ENCODE results near the gene RASSF3.

DNA sequence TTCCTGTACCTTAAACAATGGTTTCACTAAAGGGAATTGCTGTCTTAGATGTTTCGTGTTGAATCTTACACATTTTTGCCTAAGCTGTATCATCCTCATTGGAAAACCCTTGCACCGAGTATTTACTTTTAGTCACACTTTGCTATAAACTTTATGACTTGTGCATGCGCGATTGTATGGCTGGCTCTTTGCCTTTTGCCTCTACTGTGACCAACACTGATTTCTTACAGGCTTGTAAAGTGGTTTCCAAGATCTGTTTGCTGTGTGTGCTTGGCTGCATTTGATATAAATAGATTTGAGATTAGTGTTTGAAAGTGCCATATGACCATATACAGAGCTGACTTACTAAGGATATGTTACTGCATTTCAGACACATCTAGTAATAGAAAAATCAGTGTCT is 40.5 kb downstream of the RASSF3 start:
- TF ChIP-seq, protein P1, sequence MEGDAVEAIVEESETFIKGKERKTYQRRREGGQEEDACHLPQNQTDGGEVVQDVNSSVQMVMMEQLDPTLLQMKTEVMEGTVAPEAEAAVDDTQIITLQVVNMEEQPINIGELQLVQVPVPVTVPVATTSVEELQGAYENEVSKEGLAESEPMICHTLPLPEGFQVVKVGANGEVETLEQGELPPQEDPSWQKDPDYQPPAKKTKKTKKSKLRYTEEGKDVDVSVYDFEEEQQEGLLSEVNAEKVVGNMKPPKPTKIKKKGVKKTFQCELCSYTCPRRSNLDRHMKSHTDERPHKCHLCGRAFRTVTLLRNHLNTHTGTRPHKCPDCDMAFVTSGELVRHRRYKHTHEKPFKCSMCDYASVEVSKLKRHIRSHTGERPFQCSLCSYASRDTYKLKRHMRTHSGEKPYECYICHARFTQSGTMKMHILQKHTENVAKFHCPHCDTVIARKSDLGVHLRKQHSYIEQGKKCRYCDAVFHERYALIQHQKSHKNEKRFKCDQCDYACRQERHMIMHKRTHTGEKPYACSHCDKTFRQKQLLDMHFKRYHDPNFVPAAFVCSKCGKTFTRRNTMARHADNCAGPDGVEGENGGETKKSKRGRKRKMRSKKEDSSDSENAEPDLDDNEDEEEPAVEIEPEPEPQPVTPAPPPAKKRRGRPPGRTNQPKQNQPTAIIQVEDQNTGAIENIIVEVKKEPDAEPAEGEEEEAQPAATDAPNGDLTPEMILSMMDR (IDR thresholded peaks at IDR 0.05): no peak
- TF ChIP-seq POLR2A (IDR thresholded peaks at IDR 0.05): no peak

All from sigmoid colon (tissue), 3 donors.